GM23248 (cell line): Measurements from ENCODE around the gene TBKBP1.

Experiments used
- EZH2 ChIP-seq: fragments of 200-600 bp; sonication (generic); IDR thresholded peaks from 2 replicates; pipeline ENCODE4 v1.6.1; 2018; ENCODE audit warnings: antibody characterized with exemption, mild to moderate bottlenecking; ENCODE audit not compliant: insufficient read depth, poor library complexity, severe bottlenecking
- EZH2phosphoT487 ChIP-seq: fragments of 200-600 bp; sonication (generic); IDR thresholded peaks from 2 replicates; pipeline ENCODE4 v1.6.1; 2018; ENCODE audit warnings: antibody characterized with exemption, moderate library complexity, mild to moderate bottlenecking, low read depth; ENCODE audit not compliant: insufficient read depth

GRCh38 chr17:47720196-47720595, 26.2 kb downstream of the TBKBP1 start:
- TF ChIP-seq EZH2: no peak
- no peak for TF ChIP-seq EZH2phosphoT487
